GM12878 (cell line): Measurements from ENCODE around the gene ASB6. TPM values are rescaled to one million over a fixed set of nuclear protein-coding genes. Genes with fewer than 3 reads are reported as not detected.
A peak's percentile ranks its signal among the peaks of the same experiment; 100 is the strongest.

ENCODE experiments used
- ATAC-seq: fragments of 200-7000 bp; cut with Tn5 transposase; 3 replicates; pipeline ENCODE4 v1.9.1; 2020; ENCODE audit warnings: mild to moderate bottlenecking, moderate library complexity
- BruUV-seq: library from RNA; stranded (reverse); fragments of 400-500 nt; replicated peaks from 2 replicates; lab custom pipeline; 2021; lab: Mats Ljungman, UMichigan
- CTCF ChIA-PET: fragments of 300-600 bp; sonication (Branson Sonifier 250); formaldehyde crosslinking; extraction: SDS; loops from one replicate; lab custom pipeline; 2021; ENCODE audit warnings: inconsistent platforms; lab: Yijun Ruan, JAX
- POLR2A ChIA-PET: fragments of 350-600 bp; formaldehyde crosslinking; extraction: SDS; loops from one replicate; lab custom pipeline; 2021; ENCODE audit warnings: inconsistent platforms; lab: Charles Lee
- RAD21 ChIA-PET: fragments of 300-600 bp; sonication (Branson Sonifier 250); formaldehyde crosslinking; loops from one replicate; lab custom pipeline; 2023; ENCODE audit warnings: antibody characterized with exemption; ENCODE audit not compliant: unreplicated experiment; lab: Charles Lee
- SMC1A ChIA-PET: fragments of 300-600 bp; sonication (Branson Sonifier 250); formaldehyde crosslinking; loops from one replicate; lab custom pipeline; 2023; ENCODE audit not compliant: unreplicated experiment, uncharacterized antibody; lab: Charles Lee
- DNase-seq: peaks from one replicate; pipeline ENCODE4 v3.0.0-alpha.2; 2011; ENCODE audit warnings: low read depth, low spot score
- FAIRE-seq: peaks from 3 replicates; lab custom pipeline; 2011; peaks lifted over from hg19 to GRCh38; lab: Jason Lieb, UNC
- H2AFZ ChIP-seq: 2 replicates; pipeline ENCODE4 v1.6.0; 2011; ENCODE audit warnings: low read depth, low read length, control low read depth; ENCODE audit not compliant: control insufficient read depth
- H3K27ac ChIP-seq: 2 replicates; pipeline ENCODE4 v1.5.1; 2011; ENCODE audit warnings: control low read depth; ENCODE audit not compliant: control insufficient read depth, insufficient read depth
- H3K27me3 ChIP-seq, 2 experiments: replicated peaks in 1 of 2; 2 replicates each; pipeline versions ENCODE4 v1.6.0 to v1.6.1; 2011; ENCODE audit warnings: low read length in 1 of 2; ENCODE audit not compliant: control insufficient read depth in 2 of 2, insufficient read depth in 2 of 2
- H3K36me3 ChIP-seq, 2 experiments: 2 replicates each; pipeline ENCODE4 v1.5.1; 2011; ENCODE audit warnings: low read length in 1 of 2; ENCODE audit not compliant: control insufficient read depth in 2 of 2, insufficient read depth in 2 of 2
- H3K4me1 ChIP-seq: 2 replicates; pipeline ENCODE4 v1.6.1; 2011; ENCODE audit warnings: mild to moderate bottlenecking, low read length, moderate library complexity, mixed read lengths; ENCODE audit not compliant: control insufficient read depth, insufficient read depth
- H3K4me2 ChIP-seq: 2 replicates; pipeline ENCODE4 v1.6.0; 2011; ENCODE audit warnings: control low read depth; ENCODE audit not compliant: control insufficient read depth, insufficient read depth
- H3K4me3 ChIP-seq: fragments of 200-600 bp; sonication (generic); 2 replicates; pipeline ENCODE4 v1.5.1; 2016
- H3K79me2 ChIP-seq: 2 replicates; pipeline ENCODE4 v1.6.0; 2011; ENCODE audit warnings: low read length; ENCODE audit not compliant: control insufficient read depth, insufficient read depth
- H3K9ac ChIP-seq: 2 replicates; pipeline ENCODE4 v1.8.0; 2011; ENCODE audit warnings: low read length, control low read depth, mixed read lengths; ENCODE audit not compliant: control insufficient read depth, insufficient read depth
- H3K9me3 ChIP-seq: replicated peaks from 3 replicates; pipeline ENCODE4 v1.5.1; 2011; ENCODE audit warnings: mild to moderate bottlenecking, low read length; ENCODE audit not compliant: control insufficient read depth, insufficient read depth
- H4K20me1 ChIP-seq: 2 replicates; pipeline ENCODE4 v1.6.0; 2011; ENCODE audit not compliant: control insufficient read depth, insufficient read depth
- BRCA1 ChIP-seq: IDR thresholded peaks from 2 replicates; pipeline ENCODE4 v1.6.1; 2011; ENCODE audit warnings: low read depth, low read length, improper control_type of control experiment
- HSF1 ChIP-seq: fragments of 150-350 bp; IDR thresholded peaks from 2 replicates; pipeline ENCODE4 v1.6.1; 2014; ENCODE audit warnings: mild to moderate bottlenecking, low read depth, low read length
- POLR2A ChIP-seq: IDR thresholded peaks from 2 replicates; pipeline ENCODE4 v1.6.1; 2011; ENCODE audit warnings: low read depth, mild to moderate bottlenecking, low read length
- SPI1 ChIP-seq: IDR thresholded peaks from 2 replicates; pipeline ENCODE4 v1.6.1; 2011; ENCODE audit warnings: low read depth, mild to moderate bottlenecking, low read length, moderate library complexity, borderline replicate concordance; ENCODE audit not compliant: insufficient read depth
- SREBF1 ChIP-seq: IDR thresholded peaks from 2 replicates; pipeline ENCODE4 v1.6.1; 2012; ENCODE audit warnings: mild to moderate bottlenecking, low read length
- WGBS: methylation state at CpG from one replicate; pipeline ENCODE4 v1.1.6; 2016; ENCODE audit warnings: low lambda C conversion rate; ENCODE audit not compliant: insufficient replicate concordance, insufficient coverage; ENCODE audit errors: missing lambda C conversion rate; 5-methylcytosine and 5-hydroxymethylcytosine counted together
- in situ Hi-C: fragments of 300-500 bp; cut with MboI; formaldehyde crosslinking; loops from 9 replicates; pipeline ENCODE4 v1.14.3; 2018; ENCODE audit warnings: mixed read lengths
- intact Hi-C: fragments of 100-400 bp; cut with micrococcal nuclease; formaldehyde crosslinking; loops from one replicate; pipeline ENCODE4 v1.14.2; 2022; ENCODE audit not compliant: unreplicated experiment
- polyA plus RNA-seq, 11 experiments: library from polyadenylated mRNA; depleted of rRNA in 4 of 11; unstranded in 6 of 11; stranded (reverse) in 5 of 11; fragments of >200 nt; fragmentation: Nextera tagmentation in 4 of 11; fragmentation: Illumina TruSeq in 1 of 11; extraction: Ambion mirVana in 4 of 11; extraction: Trizol in 1 of 11; gene quantifications; 1 replicate in 1 of 11; 2 replicates in 10 of 11; pipeline versions ENCODE4 v1.2.1 to v1.2.3, GENCODE V29; 2011 to 2016; ENCODE audit warnings: inconsistent platforms in 2 of 11, missing spikeins in 2 of 11, low read depth in 1 of 11
- total RNA-seq, 4 experiments: library from RNA; depleted of rRNA in 3 of 4; stranded (reverse); fragments of >200 nt in 3 of 4; fragmentation: Illumina TruSeq in 1 of 4; extraction: Trizol in 1 of 4; gene quantifications; 2 replicates each; pipeline versions ENCODE4 v1.2.1 to v1.2.3, GENCODE V29; 2013 to 2021

ASB6 gene
- total and polyA plus RNA-seq, 10 of the 15 experiments (the other 5 are each of a cell fraction or from before 2014, with no cell fraction given), result 0.80 to 18.2 (median 9.9) TPM

- CTCF ChIA-PET, result no interaction called here
- no peaks in the 10 kb centered on the region for H4K20me1 ChIP-seq
- FAIRE-seq (no peak), DNase-seq (no peak), ATAC-seq (no peak; the same call in 2 of the 3 replicates)
- H3K36me3 ChIP-seq, result no peaks in the 10 kb centered on the region
- BruUV-seq, result no TSS peak
- H2AFZ ChIP-seq, result peak overlapping the region; percentile 78
- 3% methylated on average over 6 of the region's 24 CpGs for WGBS
- H3K4me3 ChIP-seq, result peak overlapping the region; percentile 81; the same call in 1 of the 2 replicates
- H3K9me3 ChIP-seq, result no peaks in the 10 kb centered on the region
- RAD21 ChIA-PET, result no interaction called here
- POLR2A ChIA-PET, result no interaction called here
- peak overlapping the region; percentile 96; the same call in 1 of the 2 replicates for H3K4me2 ChIP-seq
- no peak overlapping the region for H3K9ac ChIP-seq
- H3K79me2 ChIP-seq, result no peaks in the 10 kb centered on the region
- H3K27ac ChIP-seq, result no peak overlapping the region
- TF ChIP-seq SPI1 (no peak), POLR2A (no peak), HSF1 (no peak), BRCA1 (no peak), SREBF1 (no peak)
- no peaks in the 10 kb centered on the region for H3K27me3 ChIP-seq
- intact Hi-C loops, result loop anchor here (1.0 to 10.0 kb wide), 3 partner anchors 339 to 471 kb away; partner anchors contain the start of gene IER5L
- in situ Hi-C loops, result loop anchor here (5.0 kb wide), 2 partner anchors 438 to 478 kb away; no protein-coding TSS in a partner anchor
- peaks cover 8% of the 10 kb centered on the region for H3K4me1 ChIP-seq
- SMC1A ChIA-PET, result no interaction called here
These were observed 31.8 kb downstream of the ASB6 start for GRCh38 chr9:129610213-129610472.
